Measurements from ENCODE around the gene MAGEB6B.

DNA sequence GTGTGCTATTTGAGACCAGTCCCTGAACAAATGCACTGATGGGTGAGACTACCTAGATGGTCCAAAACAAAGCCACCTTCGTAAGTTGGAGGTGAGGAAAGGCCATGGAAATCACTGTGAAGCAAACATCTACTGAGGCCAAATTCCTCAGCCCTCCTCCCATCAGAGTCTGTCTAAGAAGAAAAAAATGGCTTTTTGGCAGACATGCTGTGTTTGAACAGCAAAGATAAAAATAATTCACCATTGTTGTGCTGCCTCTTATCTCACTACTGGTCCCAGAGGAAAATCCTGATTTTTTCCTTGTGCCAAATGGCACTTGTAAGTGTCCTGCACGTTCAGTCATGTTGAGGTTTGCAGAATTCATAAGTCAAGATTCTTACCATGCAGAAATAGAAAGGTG lies 14.4 kb upstream of the MAGEB6B start:
- TF ChIP-seq POLR2AphosphoS5 (IDR thresholded peaks at IDR 0.05; ENCODE audit: low read depth) (no peak), REST (IDR thresholded peaks at IDR 0.05; ENCODE audit: unreplicated experiment) (no peak), JUNB (IDR thresholded peaks at IDR 0.05; ENCODE audit: unreplicated experiment) (no peak), CREB1 (CRISPR knock-in tag; IDR thresholded peaks at IDR 0.05; ENCODE audit: low read depth) (no peak), EZH2 (IDR thresholded peaks at IDR 0.05; ENCODE audit: low read depth, unreplicated experiment) (no peak), ZNF331 (CRISPR knock-in tag; IDR thresholded peaks at IDR 0.05; ENCODE audit: low read depth) (no peak)
- TF ChIP-seq, protein P1, sequence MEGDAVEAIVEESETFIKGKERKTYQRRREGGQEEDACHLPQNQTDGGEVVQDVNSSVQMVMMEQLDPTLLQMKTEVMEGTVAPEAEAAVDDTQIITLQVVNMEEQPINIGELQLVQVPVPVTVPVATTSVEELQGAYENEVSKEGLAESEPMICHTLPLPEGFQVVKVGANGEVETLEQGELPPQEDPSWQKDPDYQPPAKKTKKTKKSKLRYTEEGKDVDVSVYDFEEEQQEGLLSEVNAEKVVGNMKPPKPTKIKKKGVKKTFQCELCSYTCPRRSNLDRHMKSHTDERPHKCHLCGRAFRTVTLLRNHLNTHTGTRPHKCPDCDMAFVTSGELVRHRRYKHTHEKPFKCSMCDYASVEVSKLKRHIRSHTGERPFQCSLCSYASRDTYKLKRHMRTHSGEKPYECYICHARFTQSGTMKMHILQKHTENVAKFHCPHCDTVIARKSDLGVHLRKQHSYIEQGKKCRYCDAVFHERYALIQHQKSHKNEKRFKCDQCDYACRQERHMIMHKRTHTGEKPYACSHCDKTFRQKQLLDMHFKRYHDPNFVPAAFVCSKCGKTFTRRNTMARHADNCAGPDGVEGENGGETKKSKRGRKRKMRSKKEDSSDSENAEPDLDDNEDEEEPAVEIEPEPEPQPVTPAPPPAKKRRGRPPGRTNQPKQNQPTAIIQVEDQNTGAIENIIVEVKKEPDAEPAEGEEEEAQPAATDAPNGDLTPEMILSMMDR (conservative IDR thresholded peaks at IDR 0.05; ENCODE audit: low read depth in 2 of 2): no peak

Measured in GM23338 (cell line).